ENCODE data around the gene NOC2L. TPM values are rescaled to one million over a fixed set of nuclear protein-coding genes. Genes with fewer than 3 reads are reported as not detected.

NOC2L gene
- polyA plus RNA-seq, 2 of the 4 experiments (the other 2 are of a cell fraction) = 48.4 to 73.5 TPM

- TF ChIP-seq JUN (IDR thresholded peaks at IDR 0.05) = no peak
- TF ChIP-seq HOXB13 (CRISPR knock-in tag; IDR thresholded peaks at IDR 0.05; ENCODE audit: low read depth) = no peak
- no peak for TF ChIP-seq HDAC2 (IDR thresholded peaks at IDR 0.05)
- TF ChIP-seq MYC (IDR thresholded peaks at IDR 0.05; ENCODE audit: borderline replicate concordance, low read length) = no peak
- no peak for TF ChIP-seq EHF (CRISPR knock-in tag; IDR thresholded peaks at IDR 0.05)
- TF ChIP-seq MAFK (IDR thresholded peaks at IDR 0.05; ENCODE audit: partially characterized antibody) = no peak
- TF ChIP-seq ATOH8 (CRISPR knock-in tag; IDR thresholded peaks at IDR 0.05; ENCODE audit: low read depth) = no peak
- no peak for TF ChIP-seq CTCF (IDR thresholded peaks at IDR 0.05)
- no peak for TF ChIP-seq SREBF2 (IDR thresholded peaks at IDR 0.05)
- TF ChIP-seq GATA3 (IDR thresholded peaks at IDR 0.05; ENCODE audit: borderline replicate concordance) = no peak
- TF ChIP-seq MAX (IDR thresholded peaks at IDR 0.05) = no peak
- no peak for TF ChIP-seq JUNB (IDR thresholded peaks at IDR 0.05)
- no peak for TF ChIP-seq ZSCAN20 (CRISPR knock-in tag; IDR thresholded peaks at IDR 0.05)
- TF ChIP-seq ZC3H11A (IDR thresholded peaks at IDR 0.05) = no peak
- no peak for TF ChIP-seq RNF2 (IDR thresholded peaks at IDR 0.05; ENCODE audit: borderline replicate concordance, low read depth)
- ChIA-PET POLR2A (interaction anchor here (0.9 kb wide), 1 partner anchor 10 kb away, joined by 3 read pairs; no protein-coding TSS in a partner anchor), CTCF (interaction anchor here (0.7 to 6.9 kb wide), 5 partner anchors 12 to 60 kb away, joined by 3 to 84 read pairs (median 4); no protein-coding TSS in a partner anchor)
- DNase-seq (ENCODE audit: low read depth in 1 of 2, low spot score in 1 of 2) = no peak
- no peaks in the 10 kb centered on the region for H3K9me3 ChIP-seq
- H3K27ac ChIP-seq = peak overlapping the region in 1 of 2 experiments; percentile 46; a peak in 1 of 6 replicates
- ATAC-seq = no peak
- H3K4me1 ChIP-seq = peaks cover 24% of the 10 kb centered on the region; the same call in 2 of the 3 replicates
- H3K4me3 ChIP-seq = no peak overlapping the region
- 94% methylated on average over 21 of the region's 40 CpGs for WGBS (ENCODE audit: missing lambda C conversion rate)
- H3K4me2 ChIP-seq = no peak overlapping the region
- FAIRE-seq = no peak
Measured at GRCh38 chr1:929712-930632, 29.1 kb downstream of the NOC2L start.

- TF ChIP-seq NFE2L2 (conservative IDR thresholded peaks at IDR 0.05; ENCODE audit: low read length) (no peak), NPAS2 (CRISPR knock-in tag; IDR thresholded peaks at IDR 0.05; ENCODE audit: borderline replicate concordance) (no peak), BCL3 (IDR thresholded peaks at IDR 0.05) (no peak), PHF8 (IDR thresholded peaks at IDR 0.05; ENCODE audit: borderline replicate concordance, low read depth) (no peak), USF2 (IDR thresholded peaks at IDR 0.05) (no peak), HOXB13 (CRISPR knock-in tag; IDR thresholded peaks at IDR 0.05; ENCODE audit: low read depth) (no peak), ELK1 (IDR thresholded peaks at IDR 0.05; ENCODE audit: low read depth, low read length) (no peak), MAFK (IDR thresholded peaks at IDR 0.05; ENCODE audit: partially characterized antibody) (no peak), ATOH8 (CRISPR knock-in tag; IDR thresholded peaks at IDR 0.05; ENCODE audit: low read depth) (no peak), HDAC2 (IDR thresholded peaks at IDR 0.05) (no peak), TFCP2L1 (CRISPR knock-in tag; IDR thresholded peaks at IDR 0.05) (no peak)
- Histone ChIP-seq H3K9me3 (no peaks in the 10 kb centered on the region), H3K4me1 (peaks cover 24% of the 10 kb centered on the region; the same call in 2 of the 3 replicates), H3K4me3 (no peak overlapping the region), H3K27ac (no peak overlapping the region), H3K4me2 (no peak overlapping the region)
- 86% methylated on average over 24 of the region's 40 CpGs for WGBS (ENCODE audit: missing lambda C conversion rate)
- POLR2A ChIA-PET = no interaction called here
- FAIRE-seq = no peak
- no peak for DNase-seq (ENCODE audit: low read depth in 1 of 2, low spot score in 1 of 2)
- CTCF ChIA-PET = interaction anchor here (1.1 to 6.9 kb wide), 4 partner anchors 12 to 59 kb away, joined by 4 to 84 read pairs (median 5); no protein-coding TSS in a partner anchor
- ATAC-seq = no peak
Measured at GRCh38 chr1:928825-929661, 30.0 kb downstream of the NOC2L start.

All from A549 (cell line).